Stimulated activated CD4-positive, alpha-beta T cell treated with anti-CD3 and anti-CD28 coated beads, Interleukin-2, amount 100 ng/mL, for 24 hours (primary cell): ENCODE measurements around the gene OR4K17.
"Not testable (repeated sequence)": the region's sequence is repeated elsewhere in the genome, so short reads cannot be mapped to it uniquely, and the experiment has no call there.

ENCODE experiments used
- DNase-seq, 2 donors: peaks; one replicate each; pipeline ENCODE4 v3.0.0-alpha.2; 2020

Gene OR4K17

DNA sequence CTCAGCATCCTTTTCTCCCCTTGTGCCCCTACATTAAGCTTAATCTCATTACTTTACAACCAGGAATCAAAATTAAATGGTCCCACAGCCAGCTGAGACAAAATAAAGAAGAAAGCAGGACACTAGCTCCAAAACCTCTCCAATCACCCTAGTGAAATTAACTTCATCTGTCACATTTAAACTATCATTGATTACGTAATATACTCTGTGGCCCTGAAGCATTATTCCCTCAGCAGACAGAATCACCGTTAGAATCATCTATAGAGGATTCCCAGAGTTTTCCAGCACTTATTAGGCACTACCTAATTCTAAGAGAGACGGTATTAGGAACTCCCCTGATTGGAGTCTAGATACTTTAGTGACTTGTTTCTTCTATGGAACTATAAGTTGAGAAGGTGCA lies at the start of gene OR4K17:
OR4K17 (plus strand) TSS at position 302 of the 400 bp plus-strand sequence. CDS start 6,761 bp downstream, outside the sequence.
- DNase-seq: no peak

DNA sequence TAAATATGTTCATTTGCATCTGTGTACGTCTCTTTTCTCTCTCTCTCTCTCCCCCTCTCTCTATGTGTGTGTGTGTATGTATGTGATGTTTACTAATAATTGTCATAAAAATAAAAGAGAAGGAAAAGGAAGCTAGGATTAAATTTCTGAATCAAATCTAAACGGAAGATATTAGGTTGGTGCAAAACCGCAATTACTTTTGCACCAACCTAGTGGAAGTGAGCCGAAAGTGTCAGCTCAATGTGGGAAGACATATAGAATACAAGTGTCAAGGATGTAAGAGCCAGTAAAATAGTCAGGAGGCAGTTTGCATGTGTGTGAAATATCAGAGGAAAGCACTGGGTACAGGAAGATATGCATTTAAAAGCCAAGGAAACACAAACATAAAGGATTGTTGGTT lies 18.5 kb upstream of the OR4K17 start:
- DNase-seq: no peak

DNA sequence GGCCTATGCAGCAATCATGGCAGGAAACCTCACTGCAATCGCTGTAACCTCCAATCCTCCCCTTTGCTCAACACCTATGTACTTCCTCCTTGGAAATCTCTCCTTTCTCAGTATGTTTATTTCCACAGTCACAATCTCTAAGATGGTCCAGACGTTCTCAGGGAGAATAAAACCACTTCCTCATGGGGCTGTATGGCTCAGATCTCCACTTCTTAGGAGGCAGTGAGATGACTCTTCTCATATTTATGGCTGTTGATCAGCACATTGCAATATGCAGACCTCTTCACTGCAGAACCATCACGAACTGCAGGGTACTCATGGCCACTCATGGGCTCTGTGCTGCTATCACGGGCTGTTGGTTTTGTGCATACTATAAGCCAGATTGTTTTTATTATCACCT lies 17.1 kb upstream of the OR4K17 start:
- no peak for DNase-seq

- DNase-seq: not testable (repeated sequence)
These were observed 11.4 kb upstream of the OR4K17 start for GRCh38 chr14:20098926-20099770.

DNA sequence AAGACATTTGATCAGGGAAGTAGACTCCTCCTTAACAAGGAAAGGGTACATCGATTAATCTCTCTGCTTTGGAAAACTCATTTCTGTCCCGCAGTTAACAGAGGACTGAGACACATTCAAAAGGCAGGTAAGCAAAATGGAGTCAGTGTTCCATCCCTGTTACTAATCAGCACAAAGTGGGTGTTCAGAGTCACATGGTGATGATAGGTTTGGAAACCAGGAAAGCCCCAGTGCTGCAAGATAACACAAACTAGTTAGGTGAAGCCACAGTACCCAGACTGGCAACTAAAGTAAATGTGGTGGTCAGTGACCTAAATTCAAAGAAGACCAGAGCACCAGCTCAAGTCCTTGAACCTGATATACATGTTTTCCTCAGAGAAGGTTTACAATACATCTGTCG lies 1.8 kb downstream of the OR4K17 start:
- no peak for DNase-seq

DNA sequence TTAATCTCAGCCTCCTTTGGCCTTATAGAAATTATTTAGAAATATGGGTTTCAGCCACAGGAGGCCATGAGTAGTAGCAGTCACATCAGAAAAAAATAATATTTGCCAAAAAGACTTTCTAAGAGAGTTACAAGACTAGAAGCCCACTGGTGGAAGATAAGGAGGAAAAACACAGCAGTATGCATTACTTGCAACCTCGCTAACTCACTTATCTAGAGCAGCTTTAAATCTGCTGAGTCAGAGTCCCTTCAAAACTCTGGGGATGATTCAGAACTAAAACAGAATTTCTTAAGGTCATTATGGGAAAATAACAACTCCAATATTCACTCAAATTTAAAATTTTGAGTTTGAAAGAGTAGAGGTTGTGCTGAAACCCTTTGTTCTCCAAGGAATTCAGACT lies 6.2 kb downstream of the OR4K17 start:
- no peak for DNase-seq

DNA sequence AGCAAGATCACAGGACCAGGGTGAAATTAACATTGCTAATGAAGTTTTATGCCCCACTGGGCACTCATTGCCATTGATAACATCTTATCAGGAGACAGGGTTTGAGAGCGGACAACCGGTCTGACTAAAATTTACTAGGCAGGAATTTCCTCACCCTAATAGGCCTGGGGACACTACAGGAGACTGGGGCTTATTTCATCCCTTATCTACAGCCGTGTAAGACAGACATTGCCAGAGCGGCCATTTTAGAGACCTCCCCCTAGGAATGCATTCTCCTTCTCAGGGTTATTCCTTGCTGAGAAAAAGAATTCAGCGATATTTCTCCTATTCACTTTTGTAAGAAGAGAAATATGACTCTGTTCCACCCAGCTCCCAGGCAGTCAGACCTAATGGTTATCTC lies 8.3 kb downstream of the OR4K17 start:
- DNase-seq: no peak

DNA sequence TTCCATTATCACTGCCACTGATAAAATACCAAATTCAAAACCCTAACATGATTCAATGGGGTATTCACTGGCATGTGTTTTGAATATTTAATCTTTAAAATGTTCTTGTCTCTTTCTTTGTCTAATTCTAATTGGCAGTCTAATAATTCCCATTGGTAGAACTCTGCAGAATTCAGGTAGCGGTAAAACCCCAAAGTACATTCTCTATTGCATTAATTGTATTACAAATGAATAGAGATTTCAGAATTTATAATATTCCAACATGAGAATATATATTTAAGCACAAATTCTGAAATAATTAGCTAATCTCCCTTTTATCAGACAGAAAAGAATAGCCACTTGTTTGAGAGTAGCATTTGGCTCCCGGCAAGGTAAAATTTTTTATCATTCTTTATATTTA lies 28.0 kb downstream of the OR4K17 start, which contains the start of gene OR4N5:
OR4N5 (plus strand) TSS at position 301 of the 400 bp plus-strand sequence. CDS start 4,916 bp downstream, outside the sequence.
- DNase-seq: no peak

DNA sequence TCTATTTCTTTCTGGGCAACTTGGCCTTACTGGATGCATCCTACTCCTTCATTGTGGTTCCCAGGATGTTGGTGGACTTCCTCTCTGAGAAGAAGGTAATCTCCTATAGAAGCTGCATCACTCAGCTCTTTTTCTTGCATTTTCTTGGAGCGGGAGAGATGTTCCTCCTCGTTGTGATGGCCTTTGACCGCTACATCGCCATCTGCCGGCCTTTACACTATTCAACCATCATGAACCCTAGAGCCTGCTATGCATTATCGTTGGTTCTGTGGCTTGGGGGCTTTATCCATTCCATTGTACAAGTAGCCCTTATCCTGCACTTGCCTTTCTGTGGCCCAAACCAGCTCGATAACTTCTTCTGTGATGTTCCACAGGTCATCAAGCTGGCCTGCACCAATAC lies 33.4 kb downstream of the OR4K17 start:
- DNase-seq: no peak

- no peak for DNase-seq
These were observed 34.3 kb downstream of the OR4K17 start for GRCh38 chr14:20144820-20145219.

DNA sequence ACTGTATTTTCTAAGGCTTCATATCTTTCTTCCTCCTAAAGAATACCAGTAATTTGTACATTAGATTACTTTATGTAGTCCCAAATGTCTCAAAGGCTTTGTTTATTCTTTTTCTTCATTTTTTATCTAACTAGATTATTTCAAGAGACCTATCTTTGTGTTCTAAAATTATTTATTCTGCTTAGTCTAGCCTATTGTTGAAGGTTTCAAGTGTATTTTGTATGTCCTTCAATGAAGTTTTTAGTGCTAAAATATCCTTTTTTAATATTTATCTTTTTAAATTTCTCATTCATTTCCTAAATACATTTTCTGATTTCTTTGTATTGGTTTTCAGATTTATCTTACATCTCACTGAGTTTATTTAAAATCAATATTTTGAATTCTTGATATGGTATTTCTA lies 53.9 kb downstream of the OR4K17 start:
- no peak for DNase-seq

- no peak for DNase-seq
These were observed 56.6 kb downstream of the OR4K17 start for GRCh38 chr14:20167091-20167490.

DNA sequence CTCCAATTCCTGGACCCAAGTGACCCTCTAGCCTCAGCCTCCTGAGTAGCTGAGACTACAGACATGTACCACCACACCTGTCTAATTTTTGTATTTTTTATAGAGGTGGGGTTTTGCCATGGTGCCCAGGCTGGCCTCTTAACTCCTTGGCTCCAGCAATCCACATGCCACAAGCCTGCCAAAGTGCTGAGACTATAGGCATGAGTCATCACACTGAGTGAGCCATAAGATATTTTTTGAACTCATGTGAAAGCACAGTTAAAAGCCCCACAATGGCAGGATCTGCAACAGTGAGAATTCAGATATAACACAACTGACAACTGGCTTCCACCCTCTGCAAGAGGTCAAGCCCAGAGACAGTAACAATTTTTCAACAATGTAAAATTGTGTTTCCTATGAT lies 59.3 kb downstream of the OR4K17 start:
- DNase-seq: not testable (repeated sequence)
